Activated T-cell treated with anti-CD3 and anti-CD28 coated beads, Interleukin-2, amount 50 U/mL, for 1 hour (primary cell): ENCODE data around the gene ATP1A3.

ENCODE experiments used
- DNase-seq: peaks from one replicate; pipeline ENCODE4 v3.0.0-alpha.2; 2020

ATP1A3 gene

GRCh38 chr19:41927497-41928192, 66.4 kb downstream of the ATP1A3 start:
- no peak for DNase-seq

- no peak for DNase-seq
Observed at GRCh38 chr19:41926763-41927496, 67.1 kb downstream of the ATP1A3 start.

GRCh38 chr19:41926028-41926762, 67.8 kb downstream of the ATP1A3 start:
- no peak for DNase-seq

GRCh38 chr19:41925208-41926003, 68.6 kb downstream of the ATP1A3 start:
- no peak for DNase-seq

GRCh38 chr19:41924151-41925145, 69.6 kb downstream of the ATP1A3 start:
- no peak for DNase-seq

- no peak for DNase-seq
Observed at GRCh38 chr19:41923045-41923788, 70.8 kb downstream of the ATP1A3 start.

- DNase-seq: no peak
Observed at GRCh38 chr19:41922585-41922984, 71.4 kb downstream of the ATP1A3 start.

- no peak for DNase-seq
Observed at GRCh38 chr19:41921577-41922576, 72.2 kb downstream of the ATP1A3 start.

- no peak for DNase-seq
Observed at GRCh38 chr19:41920882-41921576, 73.0 kb downstream of the ATP1A3 start.

- no peak for DNase-seq
Observed at GRCh38 chr19:41919948-41920712, 73.9 kb downstream of the ATP1A3 start.

- DNase-seq: no peak
Observed at GRCh38 chr19:41918653-41919244, 75.3 kb downstream of the ATP1A3 start.

- no peak for DNase-seq
Observed at GRCh38 chr19:41918095-41918494, 75.9 kb downstream of the ATP1A3 start.

- no peak for DNase-seq
Observed at GRCh38 chr19:41917676-41918075, 76.4 kb downstream of the ATP1A3 start.
